HuH-7.5 (cell line): ENCODE measurements around the gene ZNF432.
"Not testable (repeated sequence)": the region's sequence is repeated elsewhere in the genome, so short reads cannot be mapped to it uniquely, and the experiment has no call there.

Source experiments
- DNase-seq: peaks from one replicate; pipeline ENCODE4 v3.0.0; 2011; ENCODE audit warnings: low spot score

ZNF432 gene

GRCh38 chr19:52048555-52049501 is at the start of gene ZNF432:
TSS of gene ZNF432 (minus strand) at chr19:52048838. CDS start at chr19:52046868, 1,970 bp downstream.
- DNase-seq: peak; percentile 52

GRCh38 chr19:52096416-52096815 is 47.8 kb upstream of the ZNF432 start:
- not testable (repeated sequence) for DNase-seq

GRCh38 chr19:52095172-52096014 is 46.8 kb upstream of the ZNF432 start, which contains the start of gene ZNF841:
TSS of gene ZNF841 (minus strand) at chr19:52095765. CDS start at chr19:52084801, 10,964 bp downstream.
- peak; percentile 66 for DNase-seq

- no peak for DNase-seq
These were observed 46.0 kb upstream of the ZNF432 start for GRCh38 chr19:52094526-52095130.

GRCh38 chr19:52086481-52086880 is 37.8 kb upstream of the ZNF432 start:
- DNase-seq: no peak

- no peak for DNase-seq
These were observed 21.9 kb upstream of the ZNF432 start for GRCh38 chr19:52070496-52070895.

GRCh38 chr19:52069653-52070052 is 21.0 kb upstream of the ZNF432 start:
- no peak for DNase-seq

GRCh38 chr19:52066258-52066863 is 17.7 kb upstream of the ZNF432 start:
- DNase-seq: no peak

GRCh38 chr19:52065399-52065798 is 16.8 kb upstream of the ZNF432 start:
- no peak for DNase-seq

- DNase-seq: not testable (repeated sequence)
These were observed 7.8 kb upstream of the ZNF432 start for GRCh38 chr19:52056480-52056879.

- not testable (repeated sequence) for DNase-seq
These were observed 3.1 kb upstream of the ZNF432 start for GRCh38 chr19:52051736-52052135.

GRCh38 chr19:52039169-52039568 is 9.5 kb downstream of the ZNF432 start:
- DNase-seq: no peak

GRCh38 chr19:52034051-52034728 is 14.4 kb downstream of the ZNF432 start:
- DNase-seq: no peak

- no peak for DNase-seq
These were observed 19.9 kb downstream of the ZNF432 start for GRCh38 chr19:52028780-52029123.

- DNase-seq: peak; percentile 75
These were observed 20.4 kb downstream of the ZNF432 start, which contains the start of gene ZNF614 for GRCh38 chr19:52028027-52028779. TSS of gene ZNF614 (minus strand) at chr19:52028379. CDS start at chr19:52025745, 2,634 bp downstream.

- not testable (repeated sequence) for DNase-seq
These were observed 22.2 kb downstream of the ZNF432 start for GRCh38 chr19:52026255-52026990.

GRCh38 chr19:52024478-52024877 is 24.2 kb downstream of the ZNF432 start:
- DNase-seq: not testable (repeated sequence)

- DNase-seq: no peak
These were observed 26.4 kb downstream of the ZNF432 start for GRCh38 chr19:52022193-52022592.

GRCh38 chr19:52020506-52020905 is 28.1 kb downstream of the ZNF432 start:
- DNase-seq: no peak

- DNase-seq: no peak
These were observed 38.0 kb downstream of the ZNF432 start for GRCh38 chr19:52010674-52011073.
